ENCODE results near the gene TLE3. TPM values are rescaled to one million over a fixed set of nuclear protein-coding genes. Genes with fewer than 3 reads are reported as not detected.

The TLE3 gene
- total RNA-seq = 100 to 1,000 TPM in 1 of 4 donors, 10 to 100 TPM in 3; 39.1 to 275 (median 71.6) TPM

GRCh38 chr15:70097321-70098152 is at the start of gene TLE3:
Gene TLE3, minus strand, starts transcription at chr15:70097917. Its CDS starts 1,119 bp downstream, at chr15:70096798.
- peak within 1 kb of the TSS; percentile 71 to 98 (median 94) for H3K27ac ChIP-seq
- H3K9me3 ChIP-seq = no peaks in the 10 kb centered on the region
- TF ChIP-seq CTCF (IDR thresholded peaks at IDR 0.05) = peak in 3 of 6 experiments; percentile 31 to 39 (median 33)
- TF ChIP-seq POLR2A (IDR thresholded peaks at IDR 0.05) = peak; percentile 85 to 98
- peak within 1 kb of the TSS; percentile 79 to 85 (median 83) for H3K4me3 ChIP-seq (replicated peaks in 1 of 3)
- intact Hi-C loops (cut with DNase I) = loop anchor here (10.0 kb wide), 3 partner anchors 117 to 623 kb away; no protein-coding TSS in a partner anchor
- H3K4me1 ChIP-seq = peaks cover 57% of the 10 kb centered on the region in 2 donors
- H3K36me3 ChIP-seq = no peaks in the 10 kb centered on the region
- peak; percentile 100 for DNase-seq
- H3K27me3 ChIP-seq = no peaks in the 10 kb centered on the region
- WGBS, 2 donors = 0 to 1% methylated on average over 24 to 48 of the region's 77 CpGs

- TF ChIP-seq CTCF (IDR thresholded peaks at IDR 0.05) (no peak), POLR2A (IDR thresholded peaks at IDR 0.05) (no peak)
- 82 to 85% methylated on average over 8 of the region's 8 CpGs for WGBS, 2 donors
- intact Hi-C loops (cut with DNase I) = no loop called here
These were observed 49.6 kb upstream of the TLE3 start for GRCh38 chr15:70147178-70147760.

GRCh38 chr15:70146771-70147170 is 49.1 kb upstream of the TLE3 start:
- Histone ChIP-seq H3K4me1 (peaks cover 9 to 28% of the 10 kb centered on the region in 2 donors), H3K27ac (no peak overlapping the region), H3K27me3 (no peaks in the 10 kb centered on the region), H3K4me3 (replicated peaks in 1 of 3) (no peak overlapping the region), H3K9me3 (no peaks in the 10 kb centered on the region), H3K36me3 (no peaks in the 10 kb centered on the region)
- 95% methylated on average over 5 of the region's 5 CpGs for WGBS, 2 donors
- intact Hi-C loops (cut with DNase I) = no loop called here
- no peak for TF ChIP-seq CTCF (IDR thresholded peaks at IDR 0.05)
- no peak for TF ChIP-seq POLR2A (IDR thresholded peaks at IDR 0.05)
- no peak for DNase-seq

More at GRCh38 chr15:70147178-70147760, 49.6 kb upstream of the TLE3 start:
- Histone ChIP-seq H3K27me3 (no peaks in the 10 kb centered on the region), H3K4me3 (replicated peaks in 1 of 3) (no peak overlapping the region), H3K9me3 (no peaks in the 10 kb centered on the region), H3K27ac (no peak overlapping the region), H3K4me1 (peaks cover 8 to 28% of the 10 kb centered on the region in 2 donors), H3K36me3 (no peaks in the 10 kb centered on the region)
- no peak for DNase-seq

- H3K27ac ChIP-seq = no peak overlapping the region
- no peak for TF ChIP-seq CTCF (IDR thresholded peaks at IDR 0.05)
- TF ChIP-seq POLR2A (IDR thresholded peaks at IDR 0.05) = no peak
- H3K27me3 ChIP-seq = no peaks in the 10 kb centered on the region
- DNase-seq = no peak
- intact Hi-C loops (cut with DNase I) = no loop called here
- no peaks in the 10 kb centered on the region for H3K9me3 ChIP-seq
- H3K36me3 ChIP-seq = no peaks in the 10 kb centered on the region
- H3K4me3 ChIP-seq (replicated peaks in 1 of 3) = no peak overlapping the region
- peaks cover 15 to 34% of the 10 kb centered on the region in 2 donors for H3K4me1 ChIP-seq
These were observed 48.4 kb upstream of the TLE3 start for GRCh38 chr15:70146162-70146561.

GRCh38 chr15:70145261-70145660 is 47.5 kb upstream of the TLE3 start:
- no peaks in the 10 kb centered on the region for H3K9me3 ChIP-seq
- no peak for DNase-seq
- H3K4me1 ChIP-seq = peaks cover 24 to 43% of the 10 kb centered on the region in 2 donors
- H3K27ac ChIP-seq = no peak overlapping the region
- TF ChIP-seq CTCF (IDR thresholded peaks at IDR 0.05) (no peak), POLR2A (IDR thresholded peaks at IDR 0.05) (no peak)
- no peak overlapping the region for H3K4me3 ChIP-seq (replicated peaks in 1 of 3)
- intact Hi-C loops (cut with DNase I) = no loop called here
- no peaks in the 10 kb centered on the region for H3K27me3 ChIP-seq
- no peaks in the 10 kb centered on the region for H3K36me3 ChIP-seq
- 84 to 88% methylated on average over 5 of the region's 5 CpGs for WGBS, 2 donors
